Muscle of leg (tissue), 11 donors: Measurements from ENCODE around the gene ACOX3. TPM values are rescaled to one million over a fixed set of nuclear protein-coding genes. Genes with fewer than 3 reads are reported as not detected.

Experiments
- DNase-seq: peaks from one replicate; pipeline ENCODE4 v3.0.0; 2013
- H3K27ac ChIP-seq: one replicate; pipeline ENCODE4 v1.5.1; 2013; ENCODE audit warnings: mild to moderate bottlenecking, low read length, control low read depth
- H3K27me3 ChIP-seq: one replicate; pipeline ENCODE4 v1.6.1; 2013; ENCODE audit warnings: low read length; ENCODE audit not compliant: control insufficient read depth, insufficient read depth
- H3K36me3 ChIP-seq: one replicate; pipeline ENCODE4 v1.6.1; 2013; ENCODE audit warnings: low read length; ENCODE audit not compliant: control insufficient read depth, insufficient read depth
- H3K4me1 ChIP-seq: one replicate; pipeline ENCODE4 v1.6.1; 2013; ENCODE audit warnings: low read length; ENCODE audit not compliant: control insufficient read depth, insufficient read depth
- H3K4me3 ChIP-seq: one replicate; pipeline ENCODE4 v1.5.1; 2013; ENCODE audit warnings: low read length, control low read depth
- H3K9me3 ChIP-seq: replicated peaks from 2 replicates; pipeline ENCODE4 v1.6.1; 2013; ENCODE audit warnings: low read depth, low read length; ENCODE audit not compliant: control insufficient read depth
- WGBS: methylation state at CpG from one replicate; pipeline ENCODE4 v1.1.5; 2013; ENCODE audit warnings: missing lambda C conversion rate; ENCODE audit not compliant: insufficient coverage; 5-methylcytosine and 5-hydroxymethylcytosine counted together
- polyA plus RNA-seq, 8 donors: library from polyadenylated mRNA; unstranded; fragments of 120-200 nt; gene quantifications; one replicate each; pipeline versions ENCODE4 v1.2.1 to v1.2.3, GENCODE V29; 2013; ENCODE audit warnings: inconsistent platforms in 1 of 8, low replicate concordance in 1 of 8; ENCODE audit not compliant: insufficient read length in 8 of 8, insufficient read depth in 1 of 8
- total RNA-seq: library from RNA; stranded (reverse); fragments of 120-200 nt; gene quantifications from one replicate; pipeline ENCODE4 v1.2.4, GENCODE V29; 2013

Gene ACOX3
- total and polyA plus RNA-seq, 9 donors = 10.1 to 20.3 (median 15.8) TPM

GRCh38 chr4:8383016-8383415 lies 57.5 kb downstream of the ACOX3 start:
- Histone ChIP-seq H3K4me1 (peaks cover 40% of the 10 kb centered on the region), H3K4me3 (no peak overlapping the region), H3K36me3 (peaks cover 55% of the 10 kb centered on the region), H3K27me3 (no peaks in the 10 kb centered on the region), H3K9me3 (peaks cover under 1% of the 10 kb centered on the region), H3K27ac (peak overlapping the region; percentile 78)
- WGBS = 76% methylated on average over 10 of the region's 14 CpGs
- no peak for DNase-seq

GRCh38 chr4:8381814-8382581 lies 58.5 kb downstream of the ACOX3 start:
- 79% methylated on average over 18 of the region's 28 CpGs for WGBS
- H3K36me3 ChIP-seq = peaks cover 51% of the 10 kb centered on the region
- no peak for DNase-seq
- H3K4me3 ChIP-seq = no peak overlapping the region
- no peaks in the 10 kb centered on the region for H3K9me3 ChIP-seq
- peaks cover 38% of the 10 kb centered on the region for H3K4me1 ChIP-seq
- H3K27me3 ChIP-seq = no peaks in the 10 kb centered on the region
- no peak overlapping the region for H3K27ac ChIP-seq

GRCh38 chr4:8380511-8381415 lies 59.8 kb downstream of the ACOX3 start:
- Histone ChIP-seq H3K27me3 (no peaks in the 10 kb centered on the region), H3K27ac (no peak overlapping the region), H3K4me3 (no peak overlapping the region), H3K9me3 (no peaks in the 10 kb centered on the region), H3K4me1 (peaks cover 46% of the 10 kb centered on the region), H3K36me3 (peaks cover 47% of the 10 kb centered on the region)
- DNase-seq = no peak
- WGBS = 87% methylated on average over 20 of the region's 22 CpGs

GRCh38 chr4:8379771-8380170 lies 60.8 kb downstream of the ACOX3 start:
- 76% methylated on average over 5 of the region's 6 CpGs for WGBS
- Histone ChIP-seq H3K36me3 (peaks cover 46% of the 10 kb centered on the region), H3K27me3 (no peaks in the 10 kb centered on the region), H3K4me1 (peaks cover 40% of the 10 kb centered on the region), H3K27ac (no peak overlapping the region), H3K4me3 (no peak overlapping the region), H3K9me3 (no peaks in the 10 kb centered on the region)
- no peak for DNase-seq

GRCh38 chr4:8379281-8379680 lies 61.2 kb downstream of the ACOX3 start:
- Histone ChIP-seq H3K27me3 (no peaks in the 10 kb centered on the region), H3K9me3 (no peaks in the 10 kb centered on the region), H3K4me1 (peaks cover 35% of the 10 kb centered on the region), H3K4me3 (no peak overlapping the region), H3K27ac (no peak overlapping the region), H3K36me3 (peaks cover 45% of the 10 kb centered on the region)
- WGBS = 80% methylated on average over 6 of the region's 12 CpGs
- no peak for DNase-seq

- Histone ChIP-seq H3K27me3 (no peaks in the 10 kb centered on the region), H3K36me3 (peaks cover 46% of the 10 kb centered on the region), H3K4me1 (peaks cover 30% of the 10 kb centered on the region), H3K4me3 (no peak overlapping the region), H3K27ac (no peak overlapping the region), H3K9me3 (no peaks in the 10 kb centered on the region)
- DNase-seq = no peak
- 72% methylated on average over 9 of the region's 9 CpGs for WGBS
Measured at GRCh38 chr4:8378776-8379175, 61.7 kb downstream of the ACOX3 start.

GRCh38 chr4:8378101-8378724 lies 62.3 kb downstream of the ACOX3 start:
- DNase-seq = no peak
- H3K27ac ChIP-seq = no peak overlapping the region
- no peaks in the 10 kb centered on the region for H3K27me3 ChIP-seq
- peaks cover 25% of the 10 kb centered on the region for H3K4me1 ChIP-seq
- no peak overlapping the region for H3K4me3 ChIP-seq
- 88% methylated on average over 9 of the region's 17 CpGs for WGBS
- H3K9me3 ChIP-seq = no peaks in the 10 kb centered on the region
- H3K36me3 ChIP-seq = peaks cover 52% of the 10 kb centered on the region

GRCh38 chr4:8377103-8378075 lies 63.1 kb downstream of the ACOX3 start:
- peaks cover 21% of the 10 kb centered on the region for H3K4me1 ChIP-seq
- H3K9me3 ChIP-seq = no peaks in the 10 kb centered on the region
- DNase-seq = no peak
- peaks cover 52% of the 10 kb centered on the region for H3K36me3 ChIP-seq
- no peaks in the 10 kb centered on the region for H3K27me3 ChIP-seq
- no peak overlapping the region for H3K27ac ChIP-seq
- H3K4me3 ChIP-seq = no peak overlapping the region
- 90% methylated on average over 38 of the region's 39 CpGs for WGBS

GRCh38 chr4:8376361-8377102 lies 64.0 kb downstream of the ACOX3 start:
- Histone ChIP-seq H3K4me1 (peaks cover 14% of the 10 kb centered on the region), H3K9me3 (no peaks in the 10 kb centered on the region), H3K27ac (no peak overlapping the region), H3K4me3 (no peak overlapping the region), H3K27me3 (no peaks in the 10 kb centered on the region), H3K36me3 (peaks cover 50% of the 10 kb centered on the region)
- WGBS = 78% methylated on average over 20 of the region's 20 CpGs
- no peak for DNase-seq
